Mammary epithelial cell (primary cell): ENCODE measurements around the gene BEGAIN.

Experiments
- EZH2 ChIP-seq: IDR thresholded peaks from 2 replicates; pipeline ENCODE4 v1.6.1; 2012; ENCODE audit warnings: low read length, inconsistent platforms, borderline replicate concordance
- TF ChIP-seq, protein P1 (sequence below), 2 donors: IDR thresholded peaks in 1 of 2; conservative IDR thresholded peaks in 1 of 2; 2 replicates each; pipeline ENCODE4 v1.5.1; 2011 to 2012; ENCODE audit warnings: inconsistent platforms in 2 of 2, low read length in 2 of 2, mild to moderate bottlenecking in 2 of 2, control low read depth in 1 of 2, low read depth in 1 of 2; ENCODE audit not compliant: insufficient read depth in 1 of 2; ENCODE audit errors: extremely low read depth in 1 of 2

- TF ChIP-seq, protein P1, sequence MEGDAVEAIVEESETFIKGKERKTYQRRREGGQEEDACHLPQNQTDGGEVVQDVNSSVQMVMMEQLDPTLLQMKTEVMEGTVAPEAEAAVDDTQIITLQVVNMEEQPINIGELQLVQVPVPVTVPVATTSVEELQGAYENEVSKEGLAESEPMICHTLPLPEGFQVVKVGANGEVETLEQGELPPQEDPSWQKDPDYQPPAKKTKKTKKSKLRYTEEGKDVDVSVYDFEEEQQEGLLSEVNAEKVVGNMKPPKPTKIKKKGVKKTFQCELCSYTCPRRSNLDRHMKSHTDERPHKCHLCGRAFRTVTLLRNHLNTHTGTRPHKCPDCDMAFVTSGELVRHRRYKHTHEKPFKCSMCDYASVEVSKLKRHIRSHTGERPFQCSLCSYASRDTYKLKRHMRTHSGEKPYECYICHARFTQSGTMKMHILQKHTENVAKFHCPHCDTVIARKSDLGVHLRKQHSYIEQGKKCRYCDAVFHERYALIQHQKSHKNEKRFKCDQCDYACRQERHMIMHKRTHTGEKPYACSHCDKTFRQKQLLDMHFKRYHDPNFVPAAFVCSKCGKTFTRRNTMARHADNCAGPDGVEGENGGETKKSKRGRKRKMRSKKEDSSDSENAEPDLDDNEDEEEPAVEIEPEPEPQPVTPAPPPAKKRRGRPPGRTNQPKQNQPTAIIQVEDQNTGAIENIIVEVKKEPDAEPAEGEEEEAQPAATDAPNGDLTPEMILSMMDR (conservative IDR thresholded peaks at IDR 0.05 in 1 of 2, IDR thresholded peaks at IDR 0.05 in 1 of 2; ENCODE audit: extremely low read depth in 1 of 2, insufficient read depth in 1 of 2, low read depth in 1 of 2, low read length in 2 of 2) = no peak
- no peak for TF ChIP-seq EZH2
These were observed 28.3 kb downstream of the BEGAIN start for GRCh38 chr14:100558966-100559365.
